ENCODE data around the gene AJUBA.
A peak's percentile ranks its signal among the peaks of the same experiment; 100 is the strongest.

Gene AJUBA

GRCh38 chr14:22929961-22930364 is 52.4 kb downstream of the AJUBA start:
- no peak for DNase-seq

DNA sequence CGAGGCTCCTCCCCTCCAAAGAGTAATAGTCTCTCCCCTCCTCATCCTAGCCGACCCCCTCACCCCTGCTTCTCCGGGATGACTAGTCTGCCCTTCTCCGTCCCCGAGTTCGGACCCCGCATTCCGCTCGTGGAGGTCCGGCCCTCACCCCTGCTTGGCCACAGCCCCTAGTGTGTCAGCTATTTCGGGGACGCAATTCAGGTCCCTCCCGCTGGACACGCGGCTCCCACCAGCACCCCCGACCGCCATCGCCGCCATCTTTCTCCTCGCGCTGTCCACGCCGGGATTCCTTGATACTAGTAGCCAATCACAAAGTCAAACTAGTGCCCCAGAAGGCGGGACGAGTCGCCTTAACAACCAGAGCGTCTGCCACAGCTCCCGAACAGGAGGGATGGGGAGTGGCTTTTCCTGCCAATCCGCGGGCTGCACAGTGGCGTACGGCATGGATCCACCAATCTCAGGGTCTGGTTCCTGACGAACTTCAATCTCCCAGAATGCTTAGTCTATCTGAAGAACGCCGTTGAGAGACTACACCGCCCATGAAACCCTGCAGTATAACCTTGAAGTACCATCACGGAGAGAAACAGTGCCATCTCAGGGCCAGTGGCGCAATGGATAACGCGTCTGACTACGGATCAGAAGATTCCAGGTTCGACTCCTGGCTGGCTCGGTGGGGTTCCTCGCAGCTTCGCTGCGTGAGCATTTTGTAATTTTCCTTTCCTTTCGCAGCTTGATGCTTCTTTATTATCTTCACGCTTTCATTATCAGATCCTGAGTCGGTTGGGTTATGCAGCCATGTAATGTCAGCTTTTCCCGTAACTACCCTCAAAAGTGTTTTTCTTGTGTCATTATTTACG is 53.0 kb downstream of the AJUBA start, which contains the start of gene PRMT5:
PRMT5 (minus strand) TSS at position 273 of the 857 bp plus-strand sequence; CDS start at position 258, 15 bp downstream.
- DNase-seq = peak; percentile 99

DNA sequence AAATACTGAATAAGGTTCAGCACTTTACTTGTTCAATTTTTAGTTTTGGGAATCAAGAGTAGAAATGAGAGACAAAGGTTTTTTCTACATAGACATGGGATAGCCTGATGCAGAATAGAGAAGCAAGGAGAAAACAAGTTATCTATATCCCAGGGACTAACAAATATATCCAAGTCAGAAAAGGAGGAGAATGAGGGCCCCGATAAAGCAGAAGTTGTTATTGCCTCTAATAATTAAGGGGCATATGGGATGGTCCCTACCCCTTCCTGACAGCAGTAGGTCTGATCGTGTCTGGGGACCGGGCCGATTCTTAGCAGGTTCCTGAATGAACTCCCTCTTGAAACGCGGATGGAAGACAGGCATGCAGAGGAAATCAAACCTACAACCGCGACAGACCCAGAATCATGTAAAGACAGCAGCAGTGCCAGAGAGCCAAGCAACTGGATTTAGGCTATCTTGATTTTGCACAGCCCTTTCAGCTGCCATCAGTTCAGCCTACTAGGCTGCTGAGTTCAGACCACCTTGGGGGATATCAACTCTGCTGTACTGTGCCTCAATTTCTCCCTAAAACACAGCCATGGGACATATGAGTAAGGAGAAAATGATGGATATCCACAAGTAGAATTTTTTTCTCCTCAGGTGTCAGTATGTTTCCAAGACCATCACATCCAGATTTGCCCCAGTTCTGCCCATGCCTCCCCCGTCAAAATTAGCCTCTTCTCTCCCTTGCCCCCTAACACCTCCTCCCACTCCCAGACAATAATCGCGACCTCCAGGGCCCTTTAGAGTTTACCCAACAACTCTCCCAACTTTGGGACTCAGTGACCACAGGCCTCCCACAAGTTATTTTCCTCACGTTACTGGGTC is 53.9 kb downstream of the AJUBA start:
- DNase-seq = peak; percentile 33

DNA sequence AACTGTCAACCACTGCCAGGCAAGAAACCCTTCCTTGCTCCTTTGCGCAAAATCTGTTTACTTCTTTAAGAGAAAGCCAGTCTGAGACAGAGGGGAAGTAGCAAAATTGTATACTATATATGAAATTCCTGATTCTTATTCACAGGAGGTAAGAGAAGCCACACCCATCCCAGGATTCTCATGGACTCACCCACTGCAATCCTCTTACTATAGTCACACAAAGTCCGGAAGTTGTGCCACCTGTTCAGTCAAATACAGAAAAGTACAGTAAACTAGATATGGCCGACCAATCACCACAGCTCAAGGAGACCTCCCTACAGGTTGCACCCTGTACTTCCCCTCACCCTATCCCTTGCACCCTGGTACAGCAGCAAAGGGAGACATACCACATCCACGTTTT is 56.0 kb downstream of the AJUBA start:
- no peak for DNase-seq

DNA sequence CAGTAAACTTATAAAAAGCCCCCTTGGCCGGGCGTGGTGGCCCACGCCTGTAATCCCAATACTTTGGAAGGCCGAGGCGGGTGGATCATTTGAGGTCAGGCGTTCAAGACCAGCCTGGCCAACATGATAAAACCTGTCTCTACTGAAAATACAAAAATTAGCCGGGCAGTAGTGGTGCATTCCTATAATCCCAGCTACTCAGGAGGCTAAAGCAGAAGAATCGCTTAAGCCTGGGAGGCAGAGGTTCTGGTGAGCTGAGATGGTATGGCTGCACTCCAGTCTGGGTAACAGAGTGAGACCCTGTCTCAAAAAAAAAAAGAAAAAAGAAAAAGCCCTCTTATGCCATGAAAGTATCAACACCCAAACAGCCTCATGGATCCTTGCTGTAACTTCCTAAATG is 56.8 kb downstream of the AJUBA start:
- no peak for DNase-seq

- DNase-seq = no peak
Observed at GRCh38 chr14:22923746-22924145, 58.6 kb downstream of the AJUBA start.

GRCh38 chr14:22922294-22922693 is 60.1 kb downstream of the AJUBA start:
- DNase-seq = no peak

Data from NCI-H69 (cell line).